HepG2 (cell line): ENCODE results near the gene SLC6A7. TPM values are rescaled to one million over a fixed set of nuclear protein-coding genes. Genes with fewer than 3 reads are reported as not detected.
A peak's percentile ranks its signal among the peaks of the same experiment; 100 is the strongest.

ENCODE experiments used
- IKZF1 ChIP-seq: fragments of 450-650 bp; IDR thresholded peaks from 2 replicates; pipeline ENCODE4 v1.7.1; 2016
- KDM3A ChIP-seq: IDR thresholded peaks from 2 replicates; pipeline ENCODE4 v1.6.1; 2018; ENCODE audit warnings: low read depth, missing compliant biosample characterization
- PITX1 ChIP-seq: sonication (generic); formaldehyde crosslinking; IDR thresholded peaks from 2 replicates; pipeline ENCODE4 v1.5.1; 2020; ENCODE audit warnings: mild to moderate bottlenecking, missing genetic modification reagents
- RAD21 ChIP-seq: fragments of 450-650 bp; formaldehyde crosslinking; IDR thresholded peaks from 2 replicates; pipeline ENCODE4 v1.5.0; 2020; ENCODE audit warnings: mild to moderate bottlenecking
- RARA ChIP-seq: IDR thresholded peaks from 2 replicates; pipeline ENCODE4 v1.6.1; 2016; ENCODE audit warnings: missing genetic modification reagents, missing compliant biosample characterization
- SIX4 ChIP-seq: sonication (generic); formaldehyde crosslinking; IDR thresholded peaks from 2 replicates; pipeline ENCODE4 v1.4.0; 2020; ENCODE audit warnings: missing genetic modification reagents
- TMF1 ChIP-seq: sonication (generic); formaldehyde crosslinking; IDR thresholded peaks from 2 replicates; pipeline ENCODE4 v1.8.1; 2022; ENCODE audit warnings: low read depth, missing genetic modification reagents
- YEATS2 ChIP-seq: sonication (generic); formaldehyde crosslinking; IDR thresholded peaks from 2 replicates; pipeline ENCODE4 v1.4.0; 2020; ENCODE audit warnings: missing genetic modification reagents, borderline replicate concordance
- ZNF232 ChIP-seq: sonication (generic); formaldehyde crosslinking; IDR thresholded peaks from 2 replicates; pipeline ENCODE4 v1.4.0; 2020; ENCODE audit warnings: missing genetic modification reagents, borderline replicate concordance
- ZNF468 ChIP-seq: sonication (generic); formaldehyde crosslinking; IDR thresholded peaks from 2 replicates; pipeline ENCODE4 v1.8.0; 2022; ENCODE audit warnings: mild to moderate bottlenecking, moderate library complexity, missing genetic modification reagents
- ZNF549 ChIP-seq: sonication (generic); formaldehyde crosslinking; IDR thresholded peaks from 2 replicates; pipeline ENCODE4 v1.5.0; 2020; ENCODE audit warnings: missing genetic modification reagents
- ZNF563 ChIP-seq: sonication (generic); formaldehyde crosslinking; IDR thresholded peaks from 2 replicates; pipeline ENCODE4 v1.8.0; 2022; ENCODE audit warnings: mild to moderate bottlenecking, moderate library complexity, missing genetic modification reagents
- ZNF883 ChIP-seq: sonication (generic); formaldehyde crosslinking; IDR thresholded peaks from 2 replicates; pipeline ENCODE4 v1.5.1; 2020; ENCODE audit warnings: mild to moderate bottlenecking, missing genetic modification reagents; ENCODE audit errors: not compliant biosample characterization
- ZSCAN12 ChIP-seq: sonication (generic); formaldehyde crosslinking; IDR thresholded peaks from 2 replicates; pipeline ENCODE4 v1.9.0; 2021; ENCODE audit warnings: mild to moderate bottlenecking, missing genetic modification reagents
- polyA plus RNA-seq, 8 experiments: library from polyadenylated mRNA; depleted of rRNA in 3 of 8; stranded (reverse) in 7 of 8; unstranded in 1 of 8; fragments of >200 nt; fragmentation: Illumina TruSeq in 4 of 8; extraction: Trizol in 4 of 8; gene quantifications; 2 replicates each; pipeline versions ENCODE4 v1.2.1 to v1.2.3, GENCODE V29; 2011 to 2016; ENCODE audit warnings: low read depth in 4 of 8, missing spikeins in 1 of 8, mixed read lengths in 1 of 8; ENCODE audit not compliant: insufficient read depth in 1 of 8
- total RNA-seq, 5 experiments: library from RNA; depleted of rRNA; stranded (reverse); fragments of >200 nt; fragmentation: Illumina TruSeq; extraction: Trizol; gene quantifications; 2 replicates each; pipeline ENCODE4 v1.2.3, GENCODE V29; 2016; ENCODE audit warnings: low read depth in 1 of 5
- TF ChIP-seq, protein P1 (sequence below): IDR thresholded peaks from 2 replicates; pipeline ENCODE4 v1.6.1; 2016
- TF ChIP-seq, protein P2 (sequence below): sonication (generic); formaldehyde crosslinking; IDR thresholded peaks from 2 replicates; pipeline ENCODE4 v1.5.1; 2020; ENCODE audit warnings: mild to moderate bottlenecking, moderate library complexity, missing genetic modification reagents
- TF ChIP-seq, protein P3 (sequence below): IDR thresholded peaks from 2 replicates; pipeline ENCODE4 v1.6.1; 2012; ENCODE audit warnings: inconsistent platforms
- TF ChIP-seq, protein P4 (sequence below): sonication (generic); formaldehyde crosslinking; IDR thresholded peaks from 2 replicates; pipeline ENCODE4 v1.5.0; 2020; ENCODE audit warnings: mild to moderate bottlenecking, missing genetic modification reagents
- TF ChIP-seq, protein P5 (sequence below): sonication (generic); formaldehyde crosslinking; IDR thresholded peaks from 2 replicates; pipeline ENCODE4 v1.4.0; 2020; ENCODE audit warnings: missing genetic modification reagents, borderline replicate concordance
- TF ChIP-seq, protein P6 (sequence below): sonication (generic); formaldehyde crosslinking; IDR thresholded peaks from 2 replicates; pipeline ENCODE4 v1.4.0; 2020; ENCODE audit warnings: missing genetic modification reagents, mild to moderate bottlenecking, borderline replicate concordance

SLC6A7 gene
- total and polyA plus RNA-seq, 2 of the 13 experiments (the other 11 are each of a cell fraction or from before 2014, with no cell fraction given), result not detected

DNA sequence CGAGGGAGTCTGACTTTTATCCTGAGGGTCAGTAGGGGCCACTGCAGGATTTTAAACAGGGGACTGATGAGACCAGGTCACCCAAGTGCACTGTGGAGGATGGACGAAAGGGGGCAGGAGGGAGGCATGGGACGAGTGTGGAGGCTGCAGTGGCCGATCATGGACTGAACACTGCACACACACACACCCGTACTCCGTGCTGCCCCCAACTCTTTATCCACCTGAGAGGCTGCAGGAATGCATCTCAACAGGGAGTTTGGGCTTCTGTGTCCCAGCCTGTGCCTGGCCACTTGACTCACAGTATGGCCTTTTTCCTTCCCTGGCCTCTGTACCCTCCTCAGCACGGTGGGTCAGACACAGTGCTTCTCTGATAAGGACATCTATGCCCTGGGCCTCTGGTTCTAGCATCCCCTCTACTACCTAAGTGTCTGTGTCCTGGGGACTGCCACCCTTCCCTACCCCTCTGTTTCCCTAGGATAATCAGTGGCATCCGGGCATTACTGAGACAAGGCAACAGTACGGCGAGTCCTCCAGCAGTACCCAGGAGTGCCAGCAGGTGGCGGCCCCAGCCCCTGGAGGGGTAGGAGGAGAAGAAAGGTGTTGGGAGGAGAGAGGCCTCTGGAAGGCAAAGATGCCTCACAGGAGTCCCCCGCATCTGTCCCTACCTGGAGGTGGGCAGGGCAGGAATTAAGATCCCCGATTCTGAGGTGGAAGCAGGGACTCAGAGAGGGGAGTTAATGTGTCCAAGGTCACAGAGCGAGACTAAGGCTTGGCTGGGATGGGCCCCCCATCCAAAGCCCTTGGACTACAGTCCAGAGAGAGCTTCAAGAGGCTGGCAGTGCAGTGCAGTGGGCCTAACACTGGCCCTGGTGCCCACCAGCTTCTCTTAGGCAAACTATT lies 28.4 kb upstream of the SLC6A7 start (continued):
- TF ChIP-seq, protein P1, sequence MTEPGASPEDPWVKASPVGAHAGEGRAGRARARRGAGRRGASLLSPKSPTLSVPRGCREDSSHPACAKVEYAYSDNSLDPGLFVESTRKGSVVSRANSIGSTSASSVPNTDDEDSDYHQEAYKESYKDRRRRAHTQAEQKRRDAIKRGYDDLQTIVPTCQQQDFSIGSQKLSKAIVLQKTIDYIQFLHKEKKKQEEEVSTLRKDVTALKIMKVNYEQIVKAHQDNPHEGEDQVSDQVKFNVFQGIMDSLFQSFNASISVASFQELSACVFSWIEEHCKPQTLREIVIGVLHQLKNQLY, result no peak
- TF ChIP-seq, protein P2, sequence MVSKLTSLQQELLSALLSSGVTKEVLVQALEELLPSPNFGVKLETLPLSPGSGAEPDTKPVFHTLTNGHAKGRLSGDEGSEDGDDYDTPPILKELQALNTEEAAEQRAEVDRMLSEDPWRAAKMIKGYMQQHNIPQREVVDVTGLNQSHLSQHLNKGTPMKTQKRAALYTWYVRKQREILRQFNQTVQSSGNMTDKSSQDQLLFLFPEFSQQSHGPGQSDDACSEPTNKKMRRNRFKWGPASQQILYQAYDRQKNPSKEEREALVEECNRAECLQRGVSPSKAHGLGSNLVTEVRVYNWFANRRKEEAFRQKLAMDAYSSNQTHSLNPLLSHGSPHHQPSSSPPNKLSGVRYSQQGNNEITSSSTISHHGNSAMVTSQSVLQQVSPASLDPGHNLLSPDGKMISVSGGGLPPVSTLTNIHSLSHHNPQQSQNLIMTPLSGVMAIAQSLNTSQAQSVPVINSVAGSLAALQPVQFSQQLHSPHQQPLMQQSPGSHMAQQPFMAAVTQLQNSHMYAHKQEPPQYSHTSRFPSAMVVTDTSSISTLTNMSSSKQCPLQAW, result peak; percentile 50; the same call in 1 of the 2 replicates
- TF ChIP-seq, protein P3, sequence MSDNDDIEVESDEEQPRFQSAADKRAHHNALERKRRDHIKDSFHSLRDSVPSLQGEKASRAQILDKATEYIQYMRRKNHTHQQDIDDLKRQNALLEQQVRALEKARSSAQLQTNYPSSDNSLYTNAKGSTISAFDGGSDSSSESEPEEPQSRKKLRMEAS, result no peak
- no peak for TF ChIP-seq ZSCAN12
- TF ChIP-seq, protein P4, sequence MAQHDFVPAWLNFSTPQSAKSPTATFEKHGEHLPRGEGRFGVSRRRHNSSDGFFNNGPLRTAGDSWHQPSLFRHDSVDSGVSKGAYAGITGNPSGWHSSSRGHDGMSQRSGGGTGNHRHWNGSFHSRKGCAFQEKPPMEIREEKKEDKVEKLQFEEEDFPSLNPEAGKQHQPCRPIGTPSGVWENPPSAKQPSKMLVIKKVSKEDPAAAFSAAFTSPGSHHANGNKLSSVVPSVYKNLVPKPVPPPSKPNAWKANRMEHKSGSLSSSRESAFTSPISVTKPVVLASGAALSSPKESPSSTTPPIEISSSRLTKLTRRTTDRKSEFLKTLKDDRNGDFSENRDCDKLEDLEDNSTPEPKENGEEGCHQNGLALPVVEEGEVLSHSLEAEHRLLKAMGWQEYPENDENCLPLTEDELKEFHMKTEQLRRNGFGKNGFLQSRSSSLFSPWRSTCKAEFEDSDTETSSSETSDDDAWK (CRISPR knock-in tag), result no peak
- no peak for TF ChIP-seq ZNF549 (CRISPR knock-in tag)
- TF ChIP-seq, protein P5, sequence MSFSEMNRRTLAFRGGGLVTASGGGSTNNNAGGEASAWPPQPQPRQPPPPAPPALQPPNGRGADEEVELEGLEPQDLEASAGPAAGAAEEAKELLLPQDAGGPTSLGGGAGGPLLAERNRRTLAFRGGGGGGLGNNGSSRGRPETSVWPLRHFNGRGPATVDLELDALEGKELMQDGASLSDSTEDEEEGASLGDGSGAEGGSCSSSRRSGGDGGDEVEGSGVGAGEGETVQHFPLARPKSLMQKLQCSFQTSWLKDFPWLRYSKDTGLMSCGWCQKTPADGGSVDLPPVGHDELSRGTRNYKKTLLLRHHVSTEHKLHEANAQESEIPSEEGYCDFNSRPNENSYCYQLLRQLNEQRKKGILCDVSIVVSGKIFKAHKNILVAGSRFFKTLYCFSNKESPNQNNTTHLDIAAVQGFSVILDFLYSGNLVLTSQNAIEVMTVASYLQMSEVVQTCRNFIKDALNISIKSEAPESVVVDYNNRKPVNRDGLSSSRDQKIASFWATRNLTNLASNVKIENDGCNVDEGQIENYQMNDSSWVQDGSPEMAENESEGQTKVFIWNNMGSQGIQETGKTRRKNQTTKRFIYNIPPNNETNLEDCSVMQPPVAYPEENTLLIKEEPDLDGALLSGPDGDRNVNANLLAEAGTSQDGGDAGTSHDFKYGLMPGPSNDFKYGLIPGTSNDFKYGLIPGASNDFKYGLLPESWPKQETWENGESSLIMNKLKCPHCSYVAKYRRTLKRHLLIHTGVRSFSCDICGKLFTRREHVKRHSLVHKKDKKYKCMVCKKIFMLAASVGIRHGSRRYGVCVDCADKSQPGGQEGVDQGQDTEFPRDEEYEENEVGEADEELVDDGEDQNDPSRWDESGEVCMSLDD, result no peak
- TF ChIP-seq ZNF563, result peak; percentile 27; the same call in 1 of the 2 replicates
- TF ChIP-seq ZNF883 (CRISPR knock-in tag), result peak; percentile 25
- TF ChIP-seq YEATS2 (CRISPR knock-in tag), result peak; percentile 47; the same call in 1 of the 2 replicates
- peak; percentile 69 for TF ChIP-seq RAD21
- TF ChIP-seq IKZF1, result no peak
- TF ChIP-seq, protein P6, sequence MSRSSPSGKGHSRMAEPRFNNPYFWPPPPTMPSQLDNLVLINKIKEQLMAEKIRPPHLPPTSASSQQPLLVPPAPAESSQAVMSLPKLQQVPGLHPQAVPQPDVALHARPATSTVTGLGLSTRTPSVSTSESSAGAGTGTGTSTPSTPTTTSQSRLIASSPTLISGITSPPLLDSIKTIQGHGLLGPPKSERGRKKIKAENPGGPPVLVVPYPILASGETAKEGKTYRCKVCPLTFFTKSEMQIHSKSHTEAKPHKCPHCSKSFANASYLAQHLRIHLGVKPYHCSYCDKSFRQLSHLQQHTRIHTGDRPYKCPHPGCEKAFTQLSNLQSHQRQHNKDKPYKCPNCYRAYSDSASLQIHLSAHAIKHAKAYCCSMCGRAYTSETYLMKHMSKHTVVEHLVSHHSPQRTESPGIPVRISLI (CRISPR knock-in tag), result no peak
- no peak for TF ChIP-seq ZNF232
- no peak for TF ChIP-seq KDM3A (CRISPR knock-in tag)
- TF ChIP-seq SIX4, result no peak
- no peak for TF ChIP-seq RARA
- peak; percentile 47; the same call in 1 of the 2 replicates for TF ChIP-seq PITX1 (CRISPR knock-in tag)
- TF ChIP-seq ZNF468 (CRISPR knock-in tag), result no peak
- no peak for TF ChIP-seq TMF1 (CRISPR knock-in tag)
